Measurements from ENCODE around the gene FEV.

- TF ChIP-seq, protein P1, sequence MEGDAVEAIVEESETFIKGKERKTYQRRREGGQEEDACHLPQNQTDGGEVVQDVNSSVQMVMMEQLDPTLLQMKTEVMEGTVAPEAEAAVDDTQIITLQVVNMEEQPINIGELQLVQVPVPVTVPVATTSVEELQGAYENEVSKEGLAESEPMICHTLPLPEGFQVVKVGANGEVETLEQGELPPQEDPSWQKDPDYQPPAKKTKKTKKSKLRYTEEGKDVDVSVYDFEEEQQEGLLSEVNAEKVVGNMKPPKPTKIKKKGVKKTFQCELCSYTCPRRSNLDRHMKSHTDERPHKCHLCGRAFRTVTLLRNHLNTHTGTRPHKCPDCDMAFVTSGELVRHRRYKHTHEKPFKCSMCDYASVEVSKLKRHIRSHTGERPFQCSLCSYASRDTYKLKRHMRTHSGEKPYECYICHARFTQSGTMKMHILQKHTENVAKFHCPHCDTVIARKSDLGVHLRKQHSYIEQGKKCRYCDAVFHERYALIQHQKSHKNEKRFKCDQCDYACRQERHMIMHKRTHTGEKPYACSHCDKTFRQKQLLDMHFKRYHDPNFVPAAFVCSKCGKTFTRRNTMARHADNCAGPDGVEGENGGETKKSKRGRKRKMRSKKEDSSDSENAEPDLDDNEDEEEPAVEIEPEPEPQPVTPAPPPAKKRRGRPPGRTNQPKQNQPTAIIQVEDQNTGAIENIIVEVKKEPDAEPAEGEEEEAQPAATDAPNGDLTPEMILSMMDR (IDR thresholded peaks at IDR 0.05) = no peak
- TF ChIP-seq POLR2A (IDR thresholded peaks at IDR 0.05) = no peak
Measured at GRCh38 chr2:218981390-218981880, 3.5 kb downstream of the FEV start.

Data from lower leg skin (tissue), 3 donors.